ENCODE data around the gene SPATC1L.
A peak's percentile ranks its signal among the peaks of the same experiment; 100 is the strongest.

Gene SPATC1L

DNA sequence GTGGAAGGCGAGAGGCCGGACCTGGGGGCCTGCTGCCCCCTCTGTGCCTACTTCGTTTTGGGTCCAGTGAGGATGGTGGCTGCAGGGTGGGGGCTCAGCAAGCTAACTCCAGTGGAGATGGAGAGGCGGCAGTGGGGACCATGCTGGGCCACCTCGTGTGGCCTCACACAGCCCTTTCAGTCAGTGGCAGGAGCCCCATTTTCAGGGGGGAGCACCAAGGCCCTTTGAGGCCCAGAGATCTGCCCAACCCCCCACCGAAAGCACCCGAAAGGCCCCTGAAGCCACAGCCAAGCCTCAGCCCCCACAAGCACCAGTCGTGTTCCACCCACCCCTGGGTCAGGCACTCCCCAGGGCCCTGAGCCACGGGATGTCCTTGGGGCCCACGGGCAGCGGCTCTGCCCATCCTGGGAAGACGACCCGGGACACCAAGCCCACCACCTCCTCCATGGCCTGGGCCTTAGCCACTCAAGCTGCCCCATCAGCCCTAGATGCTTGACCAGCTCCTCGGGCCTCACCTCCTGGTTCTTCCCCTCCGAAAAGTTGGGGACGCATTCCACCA lies 29.2 kb downstream of the SPATC1L start:
- TF ChIP-seq, protein P1, sequence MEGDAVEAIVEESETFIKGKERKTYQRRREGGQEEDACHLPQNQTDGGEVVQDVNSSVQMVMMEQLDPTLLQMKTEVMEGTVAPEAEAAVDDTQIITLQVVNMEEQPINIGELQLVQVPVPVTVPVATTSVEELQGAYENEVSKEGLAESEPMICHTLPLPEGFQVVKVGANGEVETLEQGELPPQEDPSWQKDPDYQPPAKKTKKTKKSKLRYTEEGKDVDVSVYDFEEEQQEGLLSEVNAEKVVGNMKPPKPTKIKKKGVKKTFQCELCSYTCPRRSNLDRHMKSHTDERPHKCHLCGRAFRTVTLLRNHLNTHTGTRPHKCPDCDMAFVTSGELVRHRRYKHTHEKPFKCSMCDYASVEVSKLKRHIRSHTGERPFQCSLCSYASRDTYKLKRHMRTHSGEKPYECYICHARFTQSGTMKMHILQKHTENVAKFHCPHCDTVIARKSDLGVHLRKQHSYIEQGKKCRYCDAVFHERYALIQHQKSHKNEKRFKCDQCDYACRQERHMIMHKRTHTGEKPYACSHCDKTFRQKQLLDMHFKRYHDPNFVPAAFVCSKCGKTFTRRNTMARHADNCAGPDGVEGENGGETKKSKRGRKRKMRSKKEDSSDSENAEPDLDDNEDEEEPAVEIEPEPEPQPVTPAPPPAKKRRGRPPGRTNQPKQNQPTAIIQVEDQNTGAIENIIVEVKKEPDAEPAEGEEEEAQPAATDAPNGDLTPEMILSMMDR (conservative IDR thresholded peaks at IDR 0.05), result no peak
- no peak for TF ChIP-seq ZFX (IDR thresholded peaks at IDR 0.05)
- H3K27ac ChIP-seq, result no peak overlapping the region

DNA sequence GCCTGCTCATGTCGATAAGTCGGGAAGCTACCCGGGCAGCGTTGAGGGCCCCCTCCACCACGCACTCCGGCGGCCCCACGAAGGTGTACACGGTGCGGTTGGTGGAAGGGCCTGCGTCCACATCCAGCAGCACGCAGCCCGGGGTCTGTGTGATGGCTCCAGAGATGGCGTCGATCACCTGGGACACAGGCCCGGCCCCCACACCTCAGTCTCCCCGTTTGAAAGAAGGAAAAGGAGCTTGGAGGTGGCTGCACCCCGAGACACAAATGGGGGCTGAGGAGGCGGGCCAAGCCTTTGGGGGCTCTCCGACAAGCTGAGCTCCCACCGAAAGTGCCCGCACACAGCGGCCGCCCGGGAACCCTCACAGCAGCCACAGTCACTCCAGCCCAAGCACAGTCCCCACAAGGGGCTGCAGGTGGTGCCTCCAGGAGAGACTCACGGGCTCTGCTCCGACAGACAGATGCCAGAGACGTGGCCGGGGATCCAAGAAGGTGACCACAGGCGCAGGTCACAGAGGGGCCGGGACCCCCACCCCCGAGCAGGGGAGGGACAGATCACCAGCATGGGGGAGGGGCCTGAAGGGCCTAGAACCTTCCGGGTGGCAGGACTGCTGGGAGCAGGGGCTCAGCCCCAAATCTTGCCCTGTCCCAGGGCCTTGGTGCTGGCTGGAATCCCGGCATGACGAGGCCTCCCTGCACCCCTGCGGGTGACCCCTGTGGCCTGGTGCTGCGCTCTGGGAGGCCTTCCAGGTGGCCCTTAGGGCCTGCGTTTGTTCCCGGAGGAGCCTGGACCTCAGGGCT lies 29.9 kb downstream of the SPATC1L start:
- H3K27ac ChIP-seq, result no peak overlapping the region
- TF ChIP-seq, protein P1 (conservative IDR thresholded peaks at IDR 0.05), result no peak
- no peak for TF ChIP-seq ZFX (IDR thresholded peaks at IDR 0.05)

DNA sequence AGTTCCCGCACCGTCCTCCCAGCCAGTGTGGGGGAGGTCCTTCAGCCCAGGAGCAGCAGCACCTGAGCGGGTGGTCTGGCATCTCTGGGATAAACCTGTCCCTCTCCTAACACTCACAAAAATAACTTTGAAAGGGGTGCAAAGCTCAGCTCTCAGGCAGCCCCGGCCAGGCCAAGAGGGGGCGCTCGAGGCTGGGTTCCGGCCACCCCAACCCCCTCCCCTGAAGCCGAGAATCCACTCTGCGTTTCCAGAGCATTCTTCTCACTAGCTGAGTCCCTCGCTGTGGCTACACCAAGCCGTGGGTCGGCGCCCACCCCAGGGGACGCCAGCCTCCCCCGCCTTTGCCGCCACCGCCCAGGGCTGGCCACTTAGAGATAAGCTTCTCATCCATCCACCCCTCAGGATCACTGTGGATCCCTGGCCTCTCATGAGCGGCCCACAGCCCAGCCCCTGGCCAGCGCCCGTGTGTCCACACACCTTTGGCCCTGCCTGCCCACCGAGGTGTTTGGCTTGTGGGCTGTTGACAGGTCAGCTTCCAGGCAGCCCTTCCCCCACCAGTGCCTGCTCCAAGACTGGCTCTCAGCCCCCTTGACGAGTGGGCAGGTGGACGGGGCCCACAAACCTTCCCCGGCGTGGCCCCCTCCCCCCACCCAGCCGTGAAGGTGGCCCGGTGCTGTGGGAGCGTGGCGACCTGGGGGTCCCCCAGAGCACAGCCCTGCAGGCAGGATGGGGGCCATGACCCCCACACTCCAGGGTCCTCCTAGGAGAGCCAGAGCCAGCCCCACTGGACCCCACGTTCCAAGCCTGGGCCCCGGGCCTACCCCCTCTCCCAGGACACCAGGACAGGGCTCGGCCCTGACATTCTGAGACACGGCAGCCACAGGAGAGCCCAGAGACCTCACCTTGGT lies 30.8 kb downstream of the SPATC1L start:
- no peak overlapping the region for H3K27ac ChIP-seq

DNA sequence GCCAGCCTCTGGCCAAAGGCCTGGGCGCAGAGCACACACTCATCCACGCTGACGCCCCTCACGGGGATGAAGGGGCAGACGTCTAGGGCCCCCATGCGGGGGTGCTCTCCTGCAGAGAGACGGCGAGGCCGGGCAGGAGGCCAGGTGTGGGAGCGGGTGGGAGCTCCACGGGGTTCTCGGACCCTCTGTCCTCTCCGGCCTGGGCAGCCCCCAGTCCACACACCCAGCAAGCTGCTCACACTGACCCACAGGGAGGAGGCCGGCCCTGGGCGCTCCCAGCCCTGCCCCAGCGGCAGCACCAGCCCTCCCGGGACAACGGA lies 31.4 kb downstream of the SPATC1L start:
- no peak overlapping the region for H3K27ac ChIP-seq

More for the DNA sequence above, 30.8 kb downstream of the SPATC1L start:
- TF ChIP-seq, protein P1 (conservative IDR thresholded peaks at IDR 0.05), result peak; percentile 69
- no peak for TF ChIP-seq ZFX (IDR thresholded peaks at IDR 0.05)

DNA sequence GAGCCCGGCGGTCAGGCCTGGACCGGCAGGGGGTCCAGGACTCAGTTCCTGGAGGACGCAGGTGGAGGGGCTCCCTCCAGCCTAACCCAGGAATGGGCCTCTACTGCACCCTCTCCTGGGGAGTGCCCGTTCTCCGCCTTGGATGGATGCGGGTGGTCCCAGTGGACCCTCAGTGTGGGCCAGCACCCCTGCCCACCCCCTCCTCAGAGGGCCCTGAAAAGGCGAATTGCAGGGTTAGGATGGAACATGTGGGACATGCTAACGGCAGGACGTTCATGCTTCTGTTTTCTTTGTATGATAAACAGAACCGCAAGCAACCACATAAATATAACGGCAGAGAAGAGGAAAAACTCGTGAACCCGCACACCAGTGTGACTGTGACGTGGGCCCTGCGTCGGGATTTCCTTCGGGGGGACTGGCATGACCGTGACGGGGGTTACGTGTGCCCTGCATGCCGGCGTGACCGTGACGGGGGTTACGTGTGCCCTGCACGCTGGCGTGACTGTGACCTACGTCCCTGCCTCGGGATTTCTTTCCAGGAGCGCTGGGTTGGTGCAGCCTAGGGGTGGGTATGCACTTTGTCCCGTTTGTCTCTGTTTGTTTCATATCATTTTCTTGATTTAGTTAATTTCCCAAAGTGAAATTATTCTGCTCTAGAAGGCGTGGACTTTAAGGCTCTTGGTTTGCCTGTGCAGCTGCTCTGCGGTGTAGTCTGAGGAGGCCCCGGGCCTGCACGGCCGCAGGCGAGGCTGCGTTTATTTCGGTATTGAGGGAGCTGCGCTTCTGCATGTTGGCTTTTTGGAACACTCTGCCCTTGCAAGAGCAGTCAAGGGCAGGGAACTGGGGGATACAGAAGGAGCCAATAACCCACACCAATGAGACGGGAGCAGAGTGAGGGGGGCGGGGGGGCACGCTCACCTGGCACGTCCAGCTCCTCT lies 32.0 kb downstream of the SPATC1L start:
- no peak overlapping the region for H3K27ac ChIP-seq
- TF ChIP-seq ZFX (IDR thresholded peaks at IDR 0.05), result no peak
- TF ChIP-seq, protein P1 (conservative IDR thresholded peaks at IDR 0.05), result no peak

More for the DNA sequence above, 31.4 kb downstream of the SPATC1L start:
- TF ChIP-seq, protein P1 (conservative IDR thresholded peaks at IDR 0.05), result no peak
- no peak for TF ChIP-seq ZFX (IDR thresholded peaks at IDR 0.05)

DNA sequence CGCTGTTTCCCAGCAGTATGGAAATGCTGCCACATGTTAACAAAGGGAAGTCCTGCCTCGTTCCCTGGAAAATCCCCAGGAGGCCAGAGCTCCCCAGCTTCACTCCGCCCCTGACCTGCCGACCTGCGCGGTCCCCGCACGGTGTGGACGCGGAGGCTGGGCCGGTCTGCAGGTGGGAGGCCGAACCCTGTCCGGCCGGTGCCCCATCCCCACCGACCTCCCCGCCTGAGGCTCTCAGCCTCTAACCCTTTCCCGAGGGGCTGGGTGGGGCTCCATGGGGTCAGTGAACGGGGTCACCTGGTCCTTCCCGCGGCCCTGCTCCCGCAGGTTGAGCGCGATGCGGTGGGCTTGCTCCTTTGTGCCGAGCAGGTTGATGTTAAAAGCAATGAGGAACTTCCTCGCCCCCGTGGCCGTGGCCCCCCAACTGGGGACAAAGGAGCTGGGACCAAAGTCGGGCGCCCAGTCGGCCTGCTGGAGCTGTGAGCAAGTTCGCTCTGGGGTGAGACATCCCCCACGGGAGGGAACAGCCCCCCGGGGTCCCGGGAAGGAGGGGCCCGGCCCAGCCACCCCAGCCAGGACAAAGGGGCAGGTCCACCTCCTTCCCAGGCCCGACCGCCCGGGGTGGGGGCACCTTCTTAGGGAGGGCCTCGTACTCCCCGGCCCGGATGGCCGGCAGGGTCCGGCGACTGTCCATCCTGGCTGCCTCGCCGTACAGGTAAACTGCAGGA lies 32.8 kb downstream of the SPATC1L start:
- TF ChIP-seq, protein P1 (conservative IDR thresholded peaks at IDR 0.05), result no peak
- TF ChIP-seq ZFX (IDR thresholded peaks at IDR 0.05), result no peak
- no peak overlapping the region for H3K27ac ChIP-seq

Measured in C4-2B (cell line).